H1 (cell line): ENCODE data around the gene SLC38A8. TPM values are rescaled to one million over a fixed set of nuclear protein-coding genes. Genes with fewer than 3 reads are reported as not detected.

ENCODE experiments used
- CHD7 ChIP-seq: fragments of 300-600 bp; sonication (generic); IDR thresholded peaks from 2 replicates; pipeline ENCODE4 v1.7.1; 2012; ENCODE audit warnings: low read length, moderate library complexity, mild to moderate bottlenecking, inconsistent platforms; ENCODE audit not compliant: insufficient replicate concordance
- SIN3A ChIP-seq, 2 experiments: IDR thresholded peaks in 1 of 2; conservative IDR thresholded peaks in 1 of 2; 2 replicates each; pipeline ENCODE4 v1.6.1; 2011 to 2012; ENCODE audit warnings: low read length in 2 of 2, improper control_type of control experiment in 1 of 2, low read depth in 1 of 2, mild to moderate bottlenecking in 1 of 2
- SRF ChIP-seq: IDR thresholded peaks from 2 replicates; pipeline ENCODE4 v1.6.1; 2011; ENCODE audit warnings: mild to moderate bottlenecking, low read depth, low read length, moderate library complexity
- polyA plus RNA-seq, 7 experiments: library from polyadenylated mRNA; depleted of rRNA in 3 of 7; stranded (reverse) in 5 of 7; unstranded in 2 of 7; fragments of >200 nt in 5 of 7; fragments of 200-250 nt in 2 of 7; gene quantifications; 1 replicate in 5 of 7; 2 replicates in 1 of 7; 4 replicates in 1 of 7; pipeline versions ENCODE4 v1.2.1 to v1.2.3, GENCODE V29; 2011 to 2013; ENCODE audit warnings: missing spikeins in 2 of 7, mixed read lengths in 2 of 7
- total RNA-seq: library from RNA; stranded (reverse); fragmentation: NEBNext Ultra II Directional; extraction: Animal tissue kit (Norgen Biotek cat#: 25700); gene quantifications from 2 replicates; pipeline ENCODE4 v1.2.1, GENCODE V29; 2021

The SLC38A8 gene
- total and polyA plus RNA-seq, 2 of the 8 experiments (the other 6 are each of a cell fraction or from before 2014, with no cell fraction given): 0.08 TPM; not detected in 1

DNA sequence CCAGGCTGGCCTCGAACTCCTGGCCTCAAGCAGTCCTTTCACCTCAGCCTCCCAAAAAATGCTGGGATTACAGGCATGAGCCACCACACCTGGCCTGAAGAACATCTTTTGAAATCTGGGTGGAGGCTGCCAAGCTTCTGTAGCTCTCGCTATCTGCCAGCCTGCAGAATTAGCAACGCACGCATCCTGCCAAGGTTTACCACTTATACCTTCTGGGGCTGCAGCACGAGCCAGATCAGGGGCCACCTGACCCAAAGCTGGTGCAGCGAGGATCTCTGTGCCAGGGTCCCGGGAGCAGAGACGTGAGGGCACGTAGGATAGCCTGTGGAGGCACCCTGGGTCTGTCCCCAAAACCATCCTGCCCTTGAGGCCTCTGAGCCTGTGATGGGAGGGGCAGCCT is 22.2 kb downstream of the SLC38A8 start (continued):
- TF ChIP-seq CHD7 (no peak), SRF (no peak), SIN3A (conservative IDR thresholded peaks at IDR 0.05 in 1 of 2, IDR thresholded peaks at IDR 0.05 in 1 of 2; ENCODE audit: low read depth in 1 of 2, low read length in 2 of 2) (no peak)
